Right lobe of liver (tissue), 4 donors: ENCODE data around the gene SET.

ENCODE experiments used
- POLR2A ChIP-seq: fragments of 450-650 bp; IDR thresholded peaks from one replicate; pipeline ENCODE4 v1.6.1; 2017; ENCODE audit warnings: antibody characterized with exemption, mild to moderate bottlenecking
- TF ChIP-seq, protein P1 (sequence below), 4 donors: fragments of 200-600 bp in 3 of 4; fragments of 450-650 bp in 1 of 4; IDR thresholded peaks; one replicate each; pipeline versions ENCODE4 v1.5.1 to v1.8.0; 2016 to 2022; ENCODE audit warnings: antibody characterized with exemption in 4 of 4, mild to moderate bottlenecking in 2 of 4
- donor health status: DM: no; HTN: no; CAD: no.
- donor health status: DM: no; HTN: no; CAD: no.
- donor health status: DM: no; HTN: yes; CAD: no.

DNA sequence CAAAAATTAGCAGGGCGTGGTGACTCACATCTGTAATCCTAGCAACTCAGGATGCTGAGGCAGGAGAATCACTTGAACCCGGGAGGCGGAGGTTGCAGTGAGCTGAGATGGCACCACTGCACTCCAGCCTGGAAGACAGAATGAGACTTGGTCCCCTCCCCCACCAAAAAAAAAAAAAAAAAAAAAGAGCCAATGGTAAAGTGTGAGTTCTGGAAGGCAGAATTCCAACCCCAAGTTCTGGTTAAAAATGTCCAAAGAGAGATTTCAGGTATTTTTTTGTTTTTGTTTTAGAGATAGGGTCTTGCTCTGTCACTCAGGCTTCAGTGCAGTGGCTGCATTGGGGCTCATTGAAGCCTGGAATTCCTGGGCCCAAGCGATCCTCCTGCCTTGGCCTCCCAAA is 1.6 kb upstream of the SET start:
- no peak for TF ChIP-seq POLR2A
- TF ChIP-seq, protein P1, sequence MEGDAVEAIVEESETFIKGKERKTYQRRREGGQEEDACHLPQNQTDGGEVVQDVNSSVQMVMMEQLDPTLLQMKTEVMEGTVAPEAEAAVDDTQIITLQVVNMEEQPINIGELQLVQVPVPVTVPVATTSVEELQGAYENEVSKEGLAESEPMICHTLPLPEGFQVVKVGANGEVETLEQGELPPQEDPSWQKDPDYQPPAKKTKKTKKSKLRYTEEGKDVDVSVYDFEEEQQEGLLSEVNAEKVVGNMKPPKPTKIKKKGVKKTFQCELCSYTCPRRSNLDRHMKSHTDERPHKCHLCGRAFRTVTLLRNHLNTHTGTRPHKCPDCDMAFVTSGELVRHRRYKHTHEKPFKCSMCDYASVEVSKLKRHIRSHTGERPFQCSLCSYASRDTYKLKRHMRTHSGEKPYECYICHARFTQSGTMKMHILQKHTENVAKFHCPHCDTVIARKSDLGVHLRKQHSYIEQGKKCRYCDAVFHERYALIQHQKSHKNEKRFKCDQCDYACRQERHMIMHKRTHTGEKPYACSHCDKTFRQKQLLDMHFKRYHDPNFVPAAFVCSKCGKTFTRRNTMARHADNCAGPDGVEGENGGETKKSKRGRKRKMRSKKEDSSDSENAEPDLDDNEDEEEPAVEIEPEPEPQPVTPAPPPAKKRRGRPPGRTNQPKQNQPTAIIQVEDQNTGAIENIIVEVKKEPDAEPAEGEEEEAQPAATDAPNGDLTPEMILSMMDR (IDR thresholded peaks at IDR 0.05), result no peak
